Activated naive CD4-positive, alpha-beta T cell treated with anti-CD3 and anti-CD28 coated beads, Interleukin-2, amount 50 U/mL, for 16 hours (primary cell): ENCODE results near the gene PLEKHO2.
A peak's percentile ranks its signal among the peaks of the same experiment; 100 is the strongest.

Experiments
- DNase-seq: peaks from one replicate; pipeline ENCODE4 v3.0.0-alpha.2; 2020

The PLEKHO2 gene

DNA sequence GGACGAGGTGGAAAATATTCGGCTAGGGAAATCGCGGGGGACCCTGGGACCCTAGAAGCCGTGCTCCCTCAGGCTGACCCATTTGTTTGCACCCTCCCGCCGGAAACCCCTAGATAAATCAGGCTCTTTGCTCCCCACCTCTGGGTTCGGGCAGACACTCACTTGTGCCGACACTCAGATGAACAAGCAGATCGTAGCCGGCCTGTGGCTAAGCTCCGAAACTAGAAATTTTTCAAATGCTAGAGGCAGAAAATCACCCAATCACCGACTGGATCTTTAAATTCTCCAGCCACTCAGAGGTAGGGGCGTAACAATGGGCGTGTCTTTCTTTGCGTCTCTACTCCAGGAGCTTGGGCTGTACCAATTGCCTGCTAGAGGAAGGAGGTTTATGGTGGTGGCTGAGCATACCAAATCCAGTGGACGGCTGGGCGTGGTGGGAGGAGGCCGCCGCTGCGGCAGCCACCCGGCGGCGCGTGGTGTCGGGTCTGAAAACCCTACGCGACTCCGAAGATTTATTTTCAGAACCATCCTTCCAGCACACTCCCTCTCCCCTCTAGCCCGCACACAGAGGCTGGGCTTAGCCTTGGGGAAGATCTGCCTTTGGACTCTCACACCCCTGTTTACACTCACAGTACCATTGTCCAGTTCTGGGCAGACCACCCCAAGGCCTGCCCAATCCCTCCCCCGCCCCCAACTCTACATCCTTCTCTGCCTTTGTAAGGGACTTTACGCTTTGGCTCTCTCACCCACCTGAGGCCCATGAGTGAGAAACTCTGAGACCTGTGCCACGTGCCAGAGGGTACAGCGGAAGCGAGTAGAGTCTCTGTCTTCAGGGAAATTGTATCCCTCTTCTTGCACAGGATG, 16.1 kb upstream of the PLEKHO2 start, which contains the start of gene PIF1:
PIF1 (minus strand) TSS at position 217 of the 864 bp plus-strand sequence. CDS start 1,312 bp downstream, outside the sequence.
- peak; percentile 85 for DNase-seq

DNA sequence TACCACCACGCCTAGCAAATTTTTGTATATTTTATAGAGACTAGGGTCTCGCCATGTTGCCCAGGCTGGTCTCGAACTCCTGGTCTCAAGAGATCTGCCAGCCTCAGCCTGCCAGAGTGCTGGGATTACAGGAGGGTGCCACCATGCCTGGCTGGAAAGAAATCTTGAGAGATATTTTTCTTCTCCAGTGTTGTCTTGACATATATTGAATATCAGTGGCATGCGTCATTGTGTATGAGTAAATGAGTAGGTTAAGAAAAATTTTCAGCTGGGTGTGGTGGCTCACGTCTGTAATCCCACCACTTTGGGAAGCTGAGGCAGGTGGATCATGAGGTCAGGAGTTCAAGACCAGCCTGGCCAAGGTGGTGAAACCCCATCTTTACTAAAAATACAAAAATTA, 12.7 kb upstream of the PLEKHO2 start:
- no peak for DNase-seq

DNA sequence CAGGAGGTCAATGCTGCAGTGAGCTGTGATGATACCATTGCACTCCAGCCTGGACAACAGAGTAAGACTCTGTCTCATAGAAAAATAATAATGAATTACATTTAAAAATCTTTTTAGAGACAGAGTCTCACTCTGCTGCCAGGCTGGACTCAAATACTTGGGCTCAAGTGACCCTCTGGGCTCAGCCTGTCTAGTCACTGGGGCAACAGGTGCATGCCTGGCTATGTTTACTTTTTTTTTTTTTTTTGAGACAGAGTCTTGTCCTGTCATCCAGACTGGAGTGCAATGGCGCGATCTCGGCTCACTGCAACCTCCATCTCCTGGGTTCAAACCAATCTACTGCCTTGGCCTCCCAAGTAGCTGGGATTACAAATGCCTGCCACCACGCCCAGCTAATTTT, 8.0 kb upstream of the PLEKHO2 start:
- no peak for DNase-seq

DNA sequence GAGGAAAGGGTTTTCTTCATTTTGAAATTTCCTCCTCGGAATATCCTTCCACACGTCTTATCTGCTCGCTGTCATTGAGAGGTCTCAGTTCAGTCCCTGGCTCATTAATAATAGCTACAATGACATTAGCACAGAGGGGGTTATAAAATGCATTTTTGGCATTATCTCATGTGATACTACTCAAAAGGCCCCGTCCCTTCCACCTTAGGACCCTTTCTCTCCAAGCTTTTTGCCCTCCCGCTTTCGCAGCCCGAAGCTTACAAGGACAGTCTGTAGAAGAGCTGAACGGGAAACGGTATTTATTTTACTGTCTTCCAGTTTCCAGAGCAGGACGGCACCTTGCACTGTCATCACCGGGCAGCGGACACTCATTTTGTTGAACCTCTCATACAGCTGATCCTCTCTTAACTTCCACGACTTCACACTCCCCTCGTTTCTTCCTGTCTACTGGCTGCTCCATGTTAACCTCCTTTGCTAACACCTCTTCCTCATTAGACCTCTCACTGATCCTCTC, 5.6 kb upstream of the PLEKHO2 start:
- DNase-seq = no peak

DNA sequence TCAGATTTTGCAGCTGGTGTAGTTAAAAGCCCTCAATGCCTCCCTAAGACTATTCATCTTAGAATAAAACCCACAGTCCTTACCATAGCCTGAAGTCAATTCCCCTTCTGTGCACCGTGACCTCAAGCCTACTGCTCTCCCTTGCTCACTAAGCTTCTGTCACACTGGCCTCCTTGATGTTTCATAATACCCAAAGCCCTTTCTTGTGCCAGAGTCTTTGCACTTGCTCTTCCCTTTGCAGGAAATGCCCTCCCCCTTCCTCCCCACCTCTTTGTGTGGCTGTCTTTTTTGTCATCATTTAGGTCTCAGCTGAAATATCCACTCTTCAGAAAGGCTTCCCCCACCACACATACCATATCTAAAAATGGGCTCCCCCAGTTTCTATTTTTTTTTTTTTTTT, 4.2 kb upstream of the PLEKHO2 start:
- DNase-seq = no peak

DNA sequence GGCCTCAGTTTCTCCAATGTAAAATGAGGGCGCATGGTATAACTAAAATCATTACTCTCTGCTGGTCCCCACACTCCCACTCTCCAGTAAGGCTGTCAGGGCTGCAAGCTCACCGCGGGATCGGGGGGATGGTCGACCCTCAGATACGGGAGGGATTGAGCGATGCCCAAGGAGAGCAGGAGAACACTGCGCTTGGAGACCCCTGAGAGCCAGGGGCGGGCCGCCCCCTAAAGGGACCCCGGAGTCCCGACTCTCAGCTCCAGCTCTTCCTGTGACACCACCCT, 713 bp upstream of the PLEKHO2 start:
- DNase-seq = no peak

DNA sequence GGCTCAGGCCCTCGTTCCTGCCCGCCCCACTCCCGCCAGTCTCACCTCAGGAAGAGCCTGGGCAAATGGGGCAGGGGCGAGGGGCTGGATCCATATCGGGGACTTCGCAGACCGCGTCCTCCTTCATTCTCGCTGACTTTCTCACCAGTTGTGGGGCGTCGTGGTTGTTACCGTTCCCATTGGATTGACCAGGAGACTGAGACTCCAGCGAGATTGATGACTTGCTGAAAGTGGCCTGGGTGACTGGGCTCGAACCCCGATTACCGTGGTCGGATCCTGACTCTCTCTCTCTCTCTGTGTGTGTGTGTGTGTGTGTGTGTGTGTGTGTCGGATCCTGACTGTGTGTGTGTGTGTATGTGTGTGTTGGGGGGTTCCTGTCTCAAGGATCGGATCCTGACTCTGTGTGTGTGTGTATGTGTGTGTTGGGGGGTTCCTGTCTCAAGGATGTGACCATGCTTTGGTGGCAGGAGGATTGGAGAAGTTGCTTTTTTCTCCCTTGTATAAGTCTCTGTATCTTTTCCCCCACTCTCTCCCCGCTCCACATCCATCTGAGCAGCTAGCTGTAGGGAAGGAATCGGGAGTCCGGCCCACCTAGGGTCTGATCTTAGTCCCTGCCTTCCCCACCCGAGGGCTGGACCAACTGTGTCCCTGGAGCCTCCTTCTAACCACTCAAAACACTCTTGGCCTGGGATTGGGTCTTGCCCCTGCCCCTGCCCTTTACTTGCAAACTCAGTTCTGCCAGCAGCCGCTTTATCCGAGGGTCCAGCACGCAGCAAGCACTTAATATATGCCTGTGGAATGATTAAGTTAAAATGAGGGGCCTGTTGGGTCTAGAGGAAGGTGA, 603 bp downstream of the PLEKHO2 start:
- no peak for DNase-seq

DNA sequence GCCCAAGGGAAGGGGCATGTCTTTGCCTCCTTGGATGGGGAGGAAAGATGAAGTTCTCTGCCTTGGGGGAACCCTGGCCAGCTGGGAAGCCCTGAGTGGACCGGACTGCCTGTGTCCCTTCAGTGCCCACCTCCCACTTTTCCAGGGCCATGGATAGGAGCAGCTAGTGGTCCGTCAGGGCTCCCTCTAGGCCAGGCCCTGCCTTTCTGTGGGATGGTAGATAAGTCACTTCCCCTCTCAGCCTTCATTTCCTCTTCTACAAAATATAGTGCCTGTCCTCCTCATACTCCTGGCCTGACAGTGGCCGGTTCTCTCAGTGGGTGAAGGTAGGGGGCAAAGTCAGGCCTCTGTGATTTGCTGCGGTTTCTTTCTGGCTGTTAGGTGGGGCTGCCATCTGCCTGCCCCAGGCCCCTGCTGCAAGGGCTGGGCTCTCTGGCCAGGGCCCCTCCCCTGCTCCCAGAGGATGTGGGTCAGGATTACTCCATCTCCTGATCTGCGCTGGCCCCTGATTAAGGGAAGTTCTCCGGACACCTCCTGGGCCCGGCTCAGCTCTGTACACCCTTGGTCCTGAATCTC, 1.4 kb downstream of the PLEKHO2 start:
- DNase-seq = no peak

DNA sequence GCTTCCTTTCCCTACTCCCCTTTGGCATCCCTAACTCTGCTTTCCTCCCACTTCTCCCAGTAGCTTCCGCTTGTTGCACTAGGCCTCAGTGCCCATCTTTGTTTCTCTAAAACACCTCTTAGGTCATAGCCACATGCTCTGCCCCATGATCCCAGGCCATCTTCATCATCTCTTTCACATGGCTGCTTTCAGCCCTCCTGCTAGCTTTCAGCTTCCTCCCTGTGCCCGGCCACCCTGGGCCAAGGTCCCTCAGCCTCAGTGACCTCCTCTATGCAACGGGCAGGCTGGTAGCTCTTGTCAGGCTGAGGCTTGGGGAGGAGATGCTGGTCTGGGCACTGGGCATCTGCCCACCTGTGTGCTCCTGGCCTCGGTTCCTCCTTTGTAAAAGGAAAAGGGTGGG, 2.3 kb downstream of the PLEKHO2 start:
- DNase-seq = no peak

DNA sequence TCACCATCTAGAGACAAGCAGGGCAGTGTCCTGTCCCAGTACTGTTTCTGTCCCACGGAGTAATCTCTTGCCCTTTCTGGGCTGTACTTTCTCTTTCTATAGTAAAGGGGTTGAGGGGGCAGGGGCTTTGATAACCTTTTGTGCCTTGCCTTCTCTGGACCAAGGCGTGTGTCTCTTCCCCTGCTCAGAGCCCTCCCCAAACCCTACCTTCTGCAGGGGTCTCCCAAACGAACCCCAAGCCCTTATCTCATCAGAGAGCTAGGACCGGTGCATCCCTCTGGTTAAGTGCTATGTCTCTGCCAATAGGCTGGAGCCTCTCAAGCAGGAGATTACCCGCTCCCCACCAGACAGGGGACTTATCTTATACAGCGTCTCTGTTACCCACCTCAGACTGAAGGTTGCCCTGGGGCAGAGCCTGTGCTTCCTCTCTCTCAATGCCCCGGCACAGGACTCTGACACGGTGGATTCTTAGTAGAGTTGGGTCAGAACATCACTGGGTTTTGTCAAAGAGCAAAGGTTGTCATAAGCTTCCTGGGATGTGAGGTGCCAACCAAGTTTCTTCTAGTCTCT, 2.9 kb downstream of the PLEKHO2 start:
- no peak for DNase-seq

DNA sequence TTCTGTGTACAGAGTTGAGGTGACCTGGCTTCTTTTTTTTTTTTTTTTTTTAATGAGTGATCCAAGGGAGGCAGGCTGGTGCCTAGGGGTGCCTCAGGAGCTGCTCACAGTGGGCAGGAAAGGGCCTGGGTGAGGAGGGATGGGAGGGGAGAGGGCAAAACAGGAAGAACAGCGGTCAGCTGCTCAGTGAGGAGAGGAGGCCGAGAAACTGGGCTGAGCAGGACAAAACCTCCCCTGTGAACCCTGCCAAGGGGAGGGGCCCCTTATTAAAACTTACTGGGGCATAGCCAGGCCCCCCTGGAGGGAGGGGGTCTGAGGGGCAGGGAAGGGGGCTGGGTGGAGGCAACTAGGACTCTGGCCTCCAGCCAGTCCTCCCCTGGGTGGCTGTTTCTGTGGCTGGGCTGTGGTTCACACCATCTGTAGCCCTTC, 3.5 kb downstream of the PLEKHO2 start:
- DNase-seq = no peak

DNA sequence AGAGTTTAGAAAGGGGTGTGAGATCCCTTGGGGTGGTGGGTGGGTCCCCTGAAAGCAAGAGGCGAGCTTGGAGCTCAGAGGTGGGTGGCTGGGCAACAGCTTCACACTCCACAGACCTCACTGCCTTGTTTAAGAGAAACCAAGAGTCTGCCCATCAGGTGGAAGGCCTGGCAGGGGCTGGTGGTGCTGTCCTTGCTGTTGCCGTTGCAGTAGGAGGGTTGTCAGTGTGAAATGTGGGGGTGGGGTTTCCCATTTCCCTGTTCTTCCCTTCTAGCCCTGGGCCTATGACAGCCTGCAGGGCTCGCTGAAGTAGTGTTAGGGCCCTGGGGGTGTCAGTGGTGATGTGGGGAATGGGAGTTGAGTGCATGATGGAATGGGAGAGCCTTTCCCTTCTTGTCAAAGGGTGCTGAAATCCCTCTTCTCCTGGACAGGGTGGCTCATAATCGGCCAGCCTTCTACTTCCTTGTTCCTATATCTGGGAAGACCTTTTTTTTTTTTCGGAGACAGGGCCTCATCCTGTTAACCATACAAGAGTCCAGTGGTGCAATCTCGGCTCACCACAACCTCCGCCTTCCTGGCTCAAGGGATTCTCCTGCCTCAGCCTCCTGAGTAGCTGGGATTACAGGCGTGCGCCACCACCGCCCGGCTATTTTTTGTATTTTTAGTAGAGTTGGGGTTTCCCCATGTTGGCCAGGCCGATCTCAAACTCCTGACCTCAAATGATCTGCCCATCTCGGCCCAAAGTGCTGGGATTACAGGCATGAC, 4.3 kb downstream of the PLEKHO2 start:
- no peak for DNase-seq

DNA sequence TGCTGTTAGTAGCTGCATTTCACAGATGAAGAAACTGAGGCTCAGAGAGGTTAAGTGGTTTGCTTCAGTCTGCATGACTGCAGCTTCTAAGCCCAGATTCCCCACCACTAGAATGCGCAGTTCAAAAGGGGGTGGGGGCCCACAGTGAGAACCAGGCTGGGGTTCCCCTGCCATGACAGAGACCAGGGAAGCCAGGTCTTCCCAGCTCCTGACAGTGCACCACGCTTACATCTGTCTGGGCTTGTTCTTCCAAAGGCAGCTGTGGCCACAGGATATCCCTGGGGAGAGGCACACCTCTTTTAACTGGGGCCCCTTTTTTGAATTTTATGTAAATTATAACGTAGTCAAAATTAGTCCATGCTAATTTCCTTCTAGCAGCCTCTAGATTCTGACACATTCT, 5.3 kb downstream of the PLEKHO2 start:
- DNase-seq = no peak

DNA sequence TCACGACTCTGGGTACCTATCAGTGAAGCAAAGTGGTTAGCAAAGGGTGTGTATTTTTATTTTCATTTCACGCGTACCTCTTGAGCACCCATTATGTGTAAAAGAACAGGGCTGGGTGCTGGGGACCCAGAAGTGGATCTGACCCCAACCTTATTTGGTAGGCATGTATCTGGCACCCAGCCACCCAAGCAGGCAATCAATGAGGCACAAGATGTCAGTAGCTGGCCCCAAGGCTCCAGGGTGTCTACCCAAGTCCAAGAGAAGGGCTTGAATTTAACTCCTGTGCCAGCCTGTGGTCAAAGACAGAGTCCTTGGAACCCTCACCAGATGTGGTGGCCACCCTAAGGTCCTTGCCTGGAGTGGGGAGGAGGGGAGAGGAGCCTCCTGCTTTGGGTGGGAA, 5.7 kb downstream of the PLEKHO2 start:
- no peak for DNase-seq

DNA sequence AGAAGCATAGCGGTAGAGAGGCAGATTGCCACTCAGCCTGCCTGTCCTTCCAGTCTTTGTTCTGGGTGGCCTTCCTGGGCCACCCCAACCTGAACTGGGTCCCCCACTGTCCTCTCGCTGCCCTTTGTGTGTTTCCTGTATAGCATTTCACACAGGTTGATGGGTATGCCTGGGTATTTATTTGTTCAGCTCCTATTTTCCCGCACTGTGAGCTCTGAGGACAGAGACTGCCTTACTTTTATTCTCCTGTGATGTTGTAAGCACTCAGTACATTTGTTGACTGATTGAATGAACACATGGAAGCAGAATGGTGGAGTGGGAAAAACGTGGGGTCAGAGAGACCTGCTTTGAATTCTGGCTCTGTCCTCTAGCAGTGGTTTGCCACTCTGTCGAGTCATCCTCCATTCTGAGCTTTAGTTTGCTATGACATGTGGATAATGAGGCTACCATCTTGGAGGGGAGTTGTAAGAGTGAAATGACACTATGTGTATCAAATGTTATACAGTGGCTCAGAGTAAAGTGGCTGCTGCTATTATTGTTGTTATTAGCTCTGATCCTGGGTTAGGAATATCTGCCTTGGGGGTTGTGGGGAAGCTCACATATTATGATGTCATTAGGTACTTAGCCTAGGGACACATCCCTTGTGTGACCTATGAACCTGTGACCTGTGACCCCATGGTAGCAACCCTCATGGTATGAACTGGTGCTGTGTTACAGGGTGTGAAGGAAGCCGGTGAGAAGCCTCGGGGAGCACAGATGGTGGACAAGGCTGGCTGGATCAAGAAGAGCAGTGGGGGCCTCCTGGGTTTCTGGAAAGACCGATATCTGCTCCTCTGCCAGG, 6.4 kb downstream of the PLEKHO2 start:
- no peak for DNase-seq

DNA sequence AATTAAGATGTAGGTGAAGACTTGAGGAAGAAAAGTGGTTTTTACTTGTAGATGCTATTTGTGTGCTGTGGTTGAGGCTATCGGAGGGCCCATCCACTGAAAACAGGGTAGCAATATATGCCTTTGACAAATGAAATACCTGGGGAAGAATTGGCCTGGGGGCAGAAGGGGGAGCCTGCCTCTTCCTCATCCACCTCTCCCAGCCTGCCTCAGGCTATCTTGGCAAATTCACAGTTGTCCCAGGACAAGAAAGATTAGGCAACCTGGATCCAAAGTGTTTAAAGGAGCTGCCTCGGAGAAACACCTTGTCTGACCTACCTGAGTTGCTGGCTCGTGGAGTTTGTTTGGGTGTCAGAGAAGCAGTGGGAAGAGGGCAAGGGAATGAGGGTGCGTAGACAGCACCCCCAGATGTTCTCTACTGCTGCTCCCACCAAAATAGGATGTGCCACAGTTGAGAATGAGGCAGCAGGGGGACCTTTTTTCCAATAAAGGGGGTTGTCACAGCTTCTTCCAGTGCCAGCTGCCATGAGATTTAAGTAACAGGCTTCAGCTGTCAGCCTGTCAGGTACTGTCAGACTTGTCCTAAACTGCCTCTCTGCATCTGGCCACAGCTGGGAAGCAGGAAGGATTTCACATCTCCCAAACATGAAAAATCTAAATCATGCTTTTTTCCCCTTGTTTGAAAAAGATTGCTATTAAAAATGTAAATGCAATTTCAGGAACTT, 9.2 kb downstream of the PLEKHO2 start:
- DNase-seq = no peak

DNA sequence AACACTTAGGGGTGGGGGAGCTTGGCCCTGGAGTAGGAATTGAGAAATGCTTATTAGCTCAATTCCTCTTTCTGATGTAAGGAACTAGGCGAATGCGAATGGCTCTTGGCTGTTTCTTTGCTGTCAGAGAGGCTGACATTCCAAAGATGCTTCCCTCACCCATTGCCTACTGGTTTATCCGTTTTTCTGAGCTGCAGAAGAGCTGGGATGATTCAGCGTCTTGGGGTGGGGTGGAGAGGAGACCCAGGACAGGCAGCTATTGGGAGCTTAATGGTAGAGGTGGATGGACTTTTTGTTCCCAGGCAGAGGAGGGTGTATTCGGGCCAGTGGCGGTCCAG, 9.8 kb downstream of the PLEKHO2 start:
- DNase-seq = no peak

DNA sequence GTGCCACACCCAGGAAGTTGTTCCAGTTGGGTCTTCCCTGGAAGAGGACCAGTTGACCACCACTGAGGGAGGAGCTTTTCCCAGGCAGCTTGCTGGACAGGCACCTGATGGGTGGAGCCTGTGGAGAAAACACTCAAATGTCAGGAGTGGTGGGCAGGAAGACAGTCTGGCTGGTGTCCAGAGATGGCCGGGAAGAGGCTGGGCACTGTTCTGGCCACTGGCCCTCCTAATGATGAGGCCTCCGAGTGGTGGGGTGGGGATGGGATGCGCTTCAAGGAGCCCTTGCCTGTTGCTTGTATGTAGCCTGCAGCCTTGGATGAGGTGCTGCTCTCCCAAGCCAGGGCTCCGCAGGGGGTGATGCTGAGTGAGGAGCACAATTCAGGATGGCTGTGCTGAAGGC, 12.3 kb downstream of the PLEKHO2 start:
- DNase-seq = no peak

DNA sequence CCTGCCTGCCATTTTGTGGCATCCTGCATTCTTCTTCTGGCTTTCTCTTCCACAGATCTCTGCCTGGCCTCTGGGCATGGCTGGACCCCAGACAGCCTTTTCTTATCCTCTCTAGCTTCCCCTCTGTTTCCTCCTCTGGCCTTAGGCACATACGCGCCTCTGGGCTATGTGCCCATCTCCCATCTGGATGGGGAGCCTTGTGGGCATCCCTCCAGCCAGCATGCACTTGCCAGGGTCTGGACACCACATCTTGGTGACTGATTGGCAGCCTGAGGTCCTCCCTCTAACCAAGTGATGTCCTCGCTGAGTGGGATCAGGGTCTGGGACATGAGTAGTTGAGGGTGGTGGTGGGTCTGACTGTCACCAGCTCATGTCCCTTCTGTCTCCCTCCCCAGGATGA, 12.8 kb downstream of the PLEKHO2 start:
- no peak for DNase-seq

DNA sequence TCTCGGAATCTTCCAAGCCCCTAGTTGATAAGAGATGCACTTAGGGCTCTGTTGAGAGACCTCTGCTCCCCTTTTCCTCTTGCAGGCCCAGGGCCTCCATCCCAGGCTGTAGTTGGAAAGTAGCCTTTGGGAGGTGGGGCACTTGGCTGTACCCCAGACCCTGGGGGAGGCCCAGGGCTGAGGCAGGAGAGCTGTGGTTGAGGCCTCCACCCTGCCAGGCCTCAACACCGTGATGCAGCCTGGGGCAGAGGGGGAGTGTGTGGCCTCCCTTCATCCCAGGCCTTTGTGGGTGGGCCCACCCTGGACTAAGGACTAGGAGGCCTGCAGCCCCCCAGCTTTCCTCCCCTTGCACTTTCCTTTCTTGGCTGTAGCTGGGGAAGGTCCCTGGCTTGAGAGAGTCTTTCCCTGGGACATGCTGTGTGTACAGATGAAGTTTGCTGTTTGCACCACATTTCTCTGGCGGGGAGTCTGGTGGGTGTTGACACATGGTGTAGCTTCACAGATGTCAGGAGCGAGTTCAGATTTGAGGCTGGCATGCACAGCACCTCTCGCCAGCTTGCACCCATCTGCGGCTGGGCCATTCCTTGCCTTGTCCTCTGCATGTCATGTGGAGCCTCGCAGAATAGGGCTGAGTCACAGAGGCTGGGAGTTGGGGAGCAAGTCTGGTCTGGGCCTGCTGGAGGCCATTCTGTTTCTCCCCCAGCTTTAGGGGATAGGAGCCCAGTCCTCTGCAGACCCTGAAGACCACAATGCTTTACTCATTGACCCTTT, 13.7 kb downstream of the PLEKHO2 start:
- no peak for DNase-seq
